IMR-90 (cell line): ENCODE results near the gene ATP11A. TPM values are rescaled to one million over a fixed set of nuclear protein-coding genes. Genes with fewer than 3 reads are reported as not detected.

Experiments used
- ATAC-seq: fragments of 200-7000 bp; cut with Tn5 transposase; 2 replicates; pipeline ENCODE4 v1.9.1; 2020; ENCODE audit warnings: low read depth, mild to moderate bottlenecking, moderate library complexity
- BruUV-seq: library from RNA; stranded (reverse); fragments of 400-500 nt; replicated peaks from 2 replicates; lab custom pipeline; 2021; lab: Mats Ljungman, UMichigan
- CTCF ChIA-PET: fragments of 300-600 bp; formaldehyde crosslinking; extraction: SDS; loops from one replicate; lab custom pipeline; 2021; ENCODE audit warnings: antibody characterized with exemption; lab: Yijun Ruan, JAX
- POLR2A ChIA-PET: fragments of 300-600 bp; sonication (Branson Sonifier 250); formaldehyde crosslinking; loops from one replicate; lab custom pipeline; 2022; ENCODE audit warnings: antibody characterized with exemption; ENCODE audit not compliant: unreplicated experiment; lab: Charles Lee
- DNase-seq: peaks from one replicate; pipeline ENCODE4 v3.0.0; 2013
- H2AFZ ChIP-seq: replicated peaks from 2 replicates; pipeline ENCODE3; 2013; ENCODE audit warnings: low read length, mild to moderate bottlenecking; ENCODE audit not compliant: poor library complexity
- H2AK5ac ChIP-seq: 2 replicates; pipeline ENCODE4 v1.6.1; 2013; ENCODE audit warnings: low read depth, low read length, inconsistent platforms
- H2AK9ac ChIP-seq: replicated peaks from 2 replicates; pipeline ENCODE3; 2013; ENCODE audit warnings: mild to moderate bottlenecking, low read depth, low read length, moderate library complexity; ENCODE audit not compliant: poor library complexity
- H2BK120ac ChIP-seq: 2 replicates; pipeline ENCODE4 v1.6.1; 2013; ENCODE audit warnings: low read depth, low read length, inconsistent platforms
- H2BK15ac ChIP-seq: 3 replicates; pipeline ENCODE4 v1.6.1; 2013; ENCODE audit warnings: low read depth, low read length, inconsistent platforms
- H2BK20ac ChIP-seq: 2 replicates; pipeline ENCODE4 v1.6.1; 2013; ENCODE audit warnings: low read depth, mild to moderate bottlenecking, inconsistent platforms, low read length, moderate library complexity
- H2BK5ac ChIP-seq: 2 replicates; pipeline ENCODE4 v1.6.1; 2013; ENCODE audit warnings: mild to moderate bottlenecking, low read depth, low read length, inconsistent platforms; ENCODE audit not compliant: poor library complexity, severe bottlenecking
- H3K14ac ChIP-seq: replicated peaks from 2 replicates; pipeline ENCODE4 v1.6.1; 2013; ENCODE audit warnings: low read depth, low read length, inconsistent platforms
- H3K18ac ChIP-seq: 2 replicates; pipeline ENCODE4 v1.6.1; 2013; ENCODE audit warnings: low read depth, low read length, control low read depth
- H3K23ac ChIP-seq: 2 replicates; pipeline ENCODE4 v1.6.1; 2013; ENCODE audit warnings: low read depth, low read length, inconsistent platforms
- H3K27ac ChIP-seq: 2 replicates; pipeline ENCODE4 v1.5.1; 2013; ENCODE audit warnings: mild to moderate bottlenecking, control low read depth, low read length; ENCODE audit not compliant: insufficient read depth
- H3K27me3 ChIP-seq: 2 replicates; pipeline ENCODE4 v1.6.1; 2013; ENCODE audit warnings: low read length; ENCODE audit not compliant: control insufficient read depth, insufficient read depth
- H3K36me3 ChIP-seq: 2 replicates; pipeline ENCODE4 v1.6.1; 2013; ENCODE audit warnings: low read length, mixed read lengths; ENCODE audit not compliant: control insufficient read depth, insufficient read depth
- H3K4ac ChIP-seq: 2 replicates; pipeline ENCODE4 v1.6.1; 2013; ENCODE audit warnings: low read depth, low read length, inconsistent platforms
- H3K4me1 ChIP-seq: 2 replicates; pipeline ENCODE4 v1.6.1; 2013; ENCODE audit warnings: low read length, mixed read lengths; ENCODE audit not compliant: control insufficient read depth, insufficient read depth
- H3K4me2 ChIP-seq: 2 replicates; pipeline ENCODE4 v1.6.1; 2013; ENCODE audit warnings: low read depth, mild to moderate bottlenecking, control low read depth, low read length, moderate library complexity
- H3K4me3 ChIP-seq: 2 replicates; pipeline ENCODE4 v1.5.1; 2013; ENCODE audit warnings: low read depth, mild to moderate bottlenecking, control low read depth, low read length, moderate library complexity; ENCODE audit not compliant: insufficient read depth
- H3K56ac ChIP-seq: 2 replicates; pipeline ENCODE4 v1.6.1; 2013; ENCODE audit warnings: low read length, inconsistent platforms; ENCODE audit not compliant: insufficient read depth; ENCODE audit errors: extremely low read depth
- H3K79me1 ChIP-seq, 2 experiments: 2 replicates each; pipeline ENCODE4 v1.6.1; 2013; ENCODE audit warnings: low read length in 2 of 2, inconsistent platforms in 1 of 2, low read depth in 1 of 2
- H3K9ac ChIP-seq: 2 replicates; pipeline ENCODE4 v1.6.1; 2013; ENCODE audit warnings: low read depth, low read length, control low read depth
- H3K9me1 ChIP-seq: 2 replicates; pipeline ENCODE4 v1.6.1; 2013; ENCODE audit warnings: low read length, inconsistent platforms; ENCODE audit not compliant: insufficient read depth
- H3K9me3 ChIP-seq: 2 replicates; pipeline ENCODE4 v1.6.1; 2013; ENCODE audit warnings: low read length; ENCODE audit not compliant: control insufficient read depth, insufficient read depth
- H4K20me1 ChIP-seq: 2 replicates; pipeline ENCODE4 v1.6.1; 2013; ENCODE audit warnings: low read length, inconsistent platforms; ENCODE audit not compliant: insufficient read depth
- H4K5ac ChIP-seq: 2 replicates; pipeline ENCODE4 v1.6.1; 2013; ENCODE audit warnings: mild to moderate bottlenecking, low read depth, low read length, control low read depth
- H4K8ac ChIP-seq, 2 experiments: 2 replicates each; pipeline ENCODE4 v1.6.1; 2013; ENCODE audit warnings: low read depth in 2 of 2, low read length in 2 of 2, control low read depth in 1 of 2, inconsistent platforms in 1 of 2
- H4K91ac ChIP-seq: 2 replicates; pipeline ENCODE4 v1.6.1; 2013; ENCODE audit warnings: low read depth, low read length, inconsistent platforms; ENCODE audit not compliant: insufficient read depth
- CEBPB ChIP-seq: IDR thresholded peaks from 2 replicates; pipeline ENCODE4 v1.6.1; 2012; ENCODE audit warnings: low read depth, low read length, improper control_type of control experiment
- RCOR1 ChIP-seq: IDR thresholded peaks from 2 replicates; pipeline ENCODE4 v1.6.1; 2012; ENCODE audit warnings: mild to moderate bottlenecking, low read length, improper control_type of control experiment; ENCODE audit not compliant: insufficient replicate concordance
- USF2 ChIP-seq: fragments of 150-350 bp; IDR thresholded peaks from 2 replicates; pipeline ENCODE4 v1.6.1; 2017; ENCODE audit warnings: mild to moderate bottlenecking, antibody characterized with exemption, low read length, low read depth
- WGBS, 2 experiments: methylation state at CpG; one replicate each; pipeline versions ENCODE4 v1.1.5 to v1.1.7; 2013; ENCODE audit warnings: missing lambda C conversion rate in 2 of 2; ENCODE audit not compliant: insufficient read length in 1 of 2; ENCODE audit errors: extremely low coverage in 2 of 2; 5-methylcytosine and 5-hydroxymethylcytosine counted together
- dilution Hi-C: fragments of 300-500 bp; cut with HindIII; formaldehyde crosslinking; loops from one replicate; pipeline ENCODE4 v1.14.3; 2018; ENCODE audit warnings: low sequenced_read_pairs; ENCODE audit not compliant: unreplicated experiment
- in situ Hi-C: fragments of 300-500 bp; cut with MboI; formaldehyde crosslinking; loops from 3 replicates; pipeline ENCODE4 v1.14.3; 2019; ENCODE audit warnings: low sequenced_read_pairs, inconsistent platforms, mixed read lengths
- intact Hi-C: fragments of 100-400 bp; cut with micrococcal nuclease; formaldehyde crosslinking; loops from 2 replicates; pipeline ENCODE4 v1.10.0; 2022
- polyA plus RNA-seq, 3 experiments: library from polyadenylated mRNA; depleted of rRNA; stranded (reverse); fragments of >200 nt; gene quantifications; 2 replicates each; pipeline ENCODE4 v1.2.3, GENCODE V29; 2012; ENCODE audit warnings: low replicate concordance in 1 of 3
- total RNA-seq: library from RNA; depleted of rRNA; stranded (reverse); fragments of >200 nt; gene quantifications from 2 replicates; pipeline ENCODE4 v1.2.3, GENCODE V29; 2012

ATP11A gene
- total and polyA plus RNA-seq, 2 of the 4 experiments (the other 2 are of a cell fraction), result 8.4 to 12.0 TPM

- dilution Hi-C loops, result no loop called here
- ChIA-PET CTCF (interaction anchor here (1.3 kb wide), 1 partner anchor 18 kb away, joined by 4 read pairs; no protein-coding TSS in a partner anchor), POLR2A (no interaction called here)
- Histone ChIP-seq H2BK20ac (no peak overlapping the region), H2BK15ac (no peak overlapping the region), H3K4me2 (no peak overlapping the region), H4K5ac (no peak overlapping the region), H3K4me3 (no peak overlapping the region), H3K4me1 (no peaks in the 10 kb centered on the region), H3K18ac (no peak overlapping the region), H3K27ac (no peak overlapping the region), H3K9me1 (no peaks in the 10 kb centered on the region), H3K23ac (no peak overlapping the region), H2BK120ac (no peak overlapping the region), H3K9me3 (no peaks in the 10 kb centered on the region), H2AK9ac (no peak overlapping the region), H4K8ac (0 out of 4 replicates have a peak overlapping the region, but pooled peaks of 1 of the 2 experiments have one; percentile 34), H3K4ac (no peak overlapping the region), H4K91ac (no peak overlapping the region), H3K56ac (no peak overlapping the region), H2AK5ac (no peak overlapping the region), H4K20me1 (no peaks in the 10 kb centered on the region), H3K36me3 (no peaks in the 10 kb centered on the region), H3K27me3 (peaks cover 2% of the 10 kb centered on the region), H3K9ac (no peak overlapping the region), H2BK5ac (no peak overlapping the region), H2AFZ (no peak overlapping the region), H3K14ac (no peak overlapping the region), H3K79me1 (no peaks in the 10 kb centered on the region)
- TF ChIP-seq RCOR1, result no peak
- peak; percentile 27; the same call in 1 of the 2 replicates for TF ChIP-seq USF2
- TF ChIP-seq CEBPB, result no peak
- BruUV-seq, result no TSS peak
- ATAC-seq, result no peak
- no CpG with 5 or more reads among the region's 1 CpG for WGBS, 2 experiments
- peak; percentile 10 for DNase-seq
- in situ Hi-C loops, result no loop called here
- intact Hi-C loops, result no loop called here
Measured at GRCh38 chr13:112658808-112659207, 31.0 kb upstream of the ATP11A start.
